MCF 10A (cell line): ENCODE measurements around the gene SRSF5. TPM values are rescaled to one million over a fixed set of nuclear protein-coding genes. Genes with fewer than 3 reads are reported as not detected.

Experiments
- BruUV-seq: library from RNA; stranded (reverse); fragments of 400-500 nt; replicated peaks from 2 replicates; lab custom pipeline; 2021; lab: Mats Ljungman, UMichigan
- CTCF ChIA-PET: fragments of 300-600 bp; sonication (Branson Sonifier 250); formaldehyde crosslinking; extraction: SDS; loops from one replicate; lab custom pipeline; 2021; ENCODE audit warnings: antibody characterized with exemption, inconsistent platforms; lab: Yijun Ruan, JAX
- POLR2A ChIA-PET: fragments of 300-600, 350-650 bp; sonication (Branson Sonifier 250); formaldehyde crosslinking; extraction: SDS; loops from one replicate; lab custom pipeline; 2020; ENCODE audit warnings: antibody characterized with exemption, inconsistent platforms; lab: Yijun Ruan, JAX
- DNase-seq: peaks from one replicate; pipeline ENCODE4 v3.0.0-alpha.2; 2018; ENCODE audit not compliant: unreplicated experiment
- H3K27ac Mint-ChIP-seq: one replicate; pipeline ENCODE4 v1.8.0; 2022; ENCODE audit warnings: mild to moderate bottlenecking, low read depth, mixed read lengths; ENCODE audit not compliant: unreplicated experiment
- H3K27me3 Mint-ChIP-seq: one replicate; pipeline ENCODE4 v1.8.0; 2022; ENCODE audit warnings: mixed read lengths; ENCODE audit not compliant: insufficient read depth, unreplicated experiment
- H3K36me3 Mint-ChIP-seq: one replicate; pipeline ENCODE4 v1.8.0; 2022; ENCODE audit warnings: mild to moderate bottlenecking, moderate library complexity, mixed read lengths; ENCODE audit not compliant: insufficient read depth, unreplicated experiment
- H3K4me1 Mint-ChIP-seq: one replicate; pipeline ENCODE4 v1.8.0; 2022; ENCODE audit warnings: mixed read lengths; ENCODE audit not compliant: insufficient read depth, unreplicated experiment
- H3K4me3 Mint-ChIP-seq: one replicate; pipeline ENCODE4 v1.8.0; 2022; ENCODE audit warnings: mild to moderate bottlenecking, moderate library complexity, mixed read lengths; ENCODE audit not compliant: unreplicated experiment
- H3K9me3 Mint-ChIP-seq: one replicate; pipeline ENCODE4 v1.8.0; 2022; ENCODE audit warnings: mixed read lengths; ENCODE audit not compliant: unreplicated experiment
- CTCF ChIP-seq: fragments of 200-600 bp; IDR thresholded peaks from one replicate; pipeline ENCODE4 v1.8.0; 2022; ENCODE audit warnings: antibody characterized with exemption, mild to moderate bottlenecking; ENCODE audit not compliant: unreplicated experiment
- intact Hi-C: fragments of 100-400 bp; cut with micrococcal nuclease; formaldehyde crosslinking; loops from 2 replicates; pipeline ENCODE4 v1.14.1; 2022
- total RNA-seq: library from RNA; stranded (reverse); gene quantifications from 2 replicates; pipeline ENCODE4 v1.2.3, GENCODE V29; 2022

Gene SRSF5
- total RNA-seq, 1 experiment from 2014 or later, result 281 TPM

DNA sequence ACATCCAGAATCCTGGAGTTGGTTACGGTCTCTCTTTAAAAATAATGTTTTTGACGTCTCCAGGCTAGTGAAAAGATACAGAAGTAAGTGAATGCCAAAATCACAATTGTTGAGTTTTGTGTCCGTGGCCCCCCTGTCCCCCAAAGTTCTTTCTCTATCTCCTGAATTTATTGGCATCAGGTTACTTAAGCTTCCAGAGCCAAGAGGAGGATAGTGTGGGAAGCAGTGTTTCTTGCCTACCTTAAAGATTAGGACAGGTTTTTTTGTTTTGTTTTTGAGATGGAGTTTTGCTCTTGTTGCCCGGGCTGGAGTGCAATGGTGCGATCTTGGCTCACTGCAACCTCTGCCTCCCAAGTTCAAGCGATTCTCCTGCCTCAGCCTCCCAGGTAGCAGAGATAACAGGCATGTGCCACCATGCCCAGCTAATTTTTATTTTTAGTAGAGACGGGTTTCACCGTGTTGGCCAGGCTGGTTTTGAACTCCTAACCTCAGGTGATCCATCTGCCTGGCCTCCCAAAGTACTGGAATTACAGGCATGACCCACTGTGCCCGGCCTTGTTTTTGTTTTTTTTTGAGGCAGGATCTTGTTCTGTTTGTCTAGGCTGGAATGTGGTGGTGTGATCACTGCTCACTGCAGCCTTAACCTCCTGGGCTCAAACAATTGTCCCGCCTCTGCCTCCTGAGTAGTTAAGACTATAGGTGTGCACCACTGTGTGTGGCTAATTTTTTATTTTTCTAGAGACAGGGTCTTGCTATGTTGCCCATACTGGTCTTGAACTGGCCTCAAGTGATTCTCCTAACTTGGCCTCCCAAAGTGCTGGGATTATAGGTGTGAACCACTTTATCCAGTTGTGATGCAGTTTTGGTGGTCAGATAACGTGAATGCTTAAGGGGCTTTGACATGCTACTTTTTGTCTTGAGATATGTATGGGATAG is 5.4 kb downstream of the SRSF5 start:
- H3K4me3 Mint-ChIP-seq, result no peak overlapping the region
- CTCF ChIA-PET, result interaction anchor here (0.5 kb wide), 1 partner anchor 293 kb away, joined by 3 read pairs; no protein-coding TSS in a partner anchor
- no peak for TF ChIP-seq CTCF
- peaks cover 14% of the 10 kb centered on the region for H3K4me1 Mint-ChIP-seq
- H3K27me3 Mint-ChIP-seq, result no peaks in the 10 kb centered on the region
- POLR2A ChIA-PET, result interaction anchor here (0.6 to 1.1 kb wide), 5 partner anchors 8 to 1956 kb away, joined by 3 to 4 read pairs (median 3); partner anchors contain the start of genes EXD2 and ZFYVE26
- DNase-seq, result no peak
- peaks cover 100% of the 10 kb centered on the region for H3K36me3 Mint-ChIP-seq
- BruUV-seq, result no TSS peak
- intact Hi-C loops, result no loop called here
- no peaks in the 10 kb centered on the region for H3K9me3 Mint-ChIP-seq
- H3K27ac Mint-ChIP-seq, result no peak overlapping the region

- Mint-ChIP-seq H3K27ac (no peak overlapping the region), H3K9me3 (no peaks in the 10 kb centered on the region), H3K36me3 (peaks cover 100% of the 10 kb centered on the region), H3K4me1 (peaks cover 8% of the 10 kb centered on the region), H3K4me3 (no peak overlapping the region), H3K27me3 (no peaks in the 10 kb centered on the region)
- DNase-seq, result no peak
- intact Hi-C loops, result no loop called here
- CTCF ChIA-PET, result interaction anchor here (0.6 to 0.7 kb wide), 4 partner anchors 13 to 930 kb away, joined by 3 read pairs; no protein-coding TSS in a partner anchor
- no peak for TF ChIP-seq CTCF
- POLR2A ChIA-PET, result interaction anchor here (0.6 to 0.7 kb wide), 2 partner anchors 248 to 1957 kb away, joined by 3 read pairs; partner anchors contain the start of gene ZFYVE26
- BruUV-seq, result no TSS peak
Measured at GRCh38 chr14:69773571-69774276, 6.8 kb downstream of the SRSF5 start.

DNA sequence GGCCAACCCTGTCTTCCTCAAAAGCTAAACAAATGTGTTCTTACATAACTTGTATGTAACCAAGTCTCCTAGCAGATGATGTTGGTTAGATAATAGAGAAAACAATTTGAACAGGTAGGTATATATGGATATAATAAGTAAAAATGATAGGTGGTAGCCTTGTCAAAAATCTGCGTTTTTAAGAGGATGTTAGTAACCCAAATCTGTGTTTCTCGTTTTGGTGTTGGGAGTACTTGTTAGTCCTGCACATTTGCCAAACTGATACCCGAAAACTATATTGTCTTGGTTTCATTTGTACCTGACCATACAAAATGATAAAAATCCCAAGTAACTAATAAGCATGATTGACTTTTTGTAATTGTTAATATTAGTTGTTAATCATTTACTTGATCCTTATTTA is 8.1 kb downstream of the SRSF5 start:
- intact Hi-C loops, result no loop called here
- H3K27ac Mint-ChIP-seq, result no peak overlapping the region
- H3K4me3 Mint-ChIP-seq, result no peak overlapping the region
- H3K36me3 Mint-ChIP-seq, result peaks cover 100% of the 10 kb centered on the region
- H3K27me3 Mint-ChIP-seq, result no peaks in the 10 kb centered on the region
- ChIA-PET CTCF (no interaction called here), POLR2A (interaction anchor here (2.6 kb wide), 1 partner anchor 8 kb away, joined by 19 read pairs; the partner anchor contains the start of gene SRSF5)
- no peak for DNase-seq
- no peaks in the 10 kb centered on the region for H3K4me1 Mint-ChIP-seq
- BruUV-seq, result no TSS peak
- no peak for TF ChIP-seq CTCF
- H3K9me3 Mint-ChIP-seq, result no peaks in the 10 kb centered on the region
